ENCODE measurements around the gene FUS. TPM values are rescaled to one million over a fixed set of nuclear protein-coding genes. Genes with fewer than 3 reads are reported as not detected.
A peak's percentile ranks its signal among the peaks of the same experiment; 100 is the strongest.

FUS gene
- total and polyA plus RNA-seq, 2 of the 13 experiments (the other 11 are each of a cell fraction or from before 2014, with no cell fraction given), result 68.1 to 168 TPM

GRCh38 chr16:31134625-31135534 is 45.1 kb upstream of the FUS start (continued):
- TF ChIP-seq RERE (CRISPR knock-in tag; IDR thresholded peaks at IDR 0.05; ENCODE audit: low read depth) (no peak), ATF4 (CRISPR knock-in tag; IDR thresholded peaks at IDR 0.05) (0 out of 4 replicates have a peak, but pooled peaks of 1 of the 2 experiments have one; percentile 33), ZBTB39 (CRISPR knock-in tag; IDR thresholded peaks at IDR 0.05) (peak; percentile 44; the same call in 1 of the 2 replicates), RXRA (CRISPR knock-in tag; IDR thresholded peaks at IDR 0.05) (no peak), ZNF121 (CRISPR knock-in tag; IDR thresholded peaks at IDR 0.05) (0 out of 2 replicates have a peak, but pooled peaks have one; percentile 10), HIVEP1 (CRISPR knock-in tag; IDR thresholded peaks at IDR 0.05) (0 out of 2 replicates have a peak, but pooled peaks have one; percentile 21), ZNF256 (CRISPR knock-in tag; conservative IDR thresholded peaks at IDR 0.05) (0 out of 2 replicates have a peak, but pooled peaks have one; percentile 58), NFYB (CRISPR knock-in tag; IDR thresholded peaks at IDR 0.05) (no peak), CHD2 (IDR thresholded peaks at IDR 0.05; ENCODE audit: low read depth, low read length) (no peak), RBM22 (optimal IDR thresholded peaks at IDR 0.05; ENCODE audit: low read length) (no peak), NFKB2 (CRISPR knock-in tag; IDR thresholded peaks at IDR 0.05; ENCODE audit: borderline replicate concordance) (no peak), HBP1 (CRISPR knock-in tag; IDR thresholded peaks at IDR 0.05; ENCODE audit: low read depth) (no peak), MIXL1 (CRISPR knock-in tag; IDR thresholded peaks at IDR 0.05) (no peak), ZSCAN25 (CRISPR knock-in tag; IDR thresholded peaks at IDR 0.05) (peak; percentile 60; the same call in 1 of the 2 replicates), SYNCRIP (IDR thresholded peaks at IDR 0.05; ENCODE audit: insufficient read depth, low read depth, low read length) (no peak), ZNF770 (CRISPR knock-in tag; IDR thresholded peaks at IDR 0.05) (peak; percentile 62; the same call in 1 of the 2 replicates)

All from HepG2 (cell line).